Glutamatergic neuron (in vitro differentiated cells): ENCODE measurements around the gene RBBP8NL. TPM values are rescaled to one million over a fixed set of nuclear protein-coding genes. Genes with fewer than 3 reads are reported as not detected.

Experiments
- DNase-seq: peaks from one replicate; pipeline ENCODE4 v3.0.0; 2022
- H3K27ac Mint-ChIP-seq: one replicate; pipeline ENCODE4 v1.8.0; 2020; ENCODE audit warnings: mild to moderate bottlenecking, mixed read lengths, inconsistent platforms; ENCODE audit not compliant: unreplicated experiment
- H3K27me3 Mint-ChIP-seq: one replicate; pipeline ENCODE4 v1.8.0; 2020; ENCODE audit warnings: mild to moderate bottlenecking, moderate library complexity, mixed read lengths, inconsistent platforms; ENCODE audit not compliant: unreplicated experiment
- H3K36me3 Mint-ChIP-seq: one replicate; pipeline ENCODE4 v1.8.0; 2020; ENCODE audit warnings: mild to moderate bottlenecking, mixed read lengths, inconsistent platforms; ENCODE audit not compliant: unreplicated experiment
- H3K4me1 Mint-ChIP-seq: one replicate; pipeline ENCODE4 v1.8.0; 2020; ENCODE audit warnings: mild to moderate bottlenecking, low read depth, mixed read lengths, inconsistent platforms; ENCODE audit not compliant: unreplicated experiment
- H3K4me3 Mint-ChIP-seq: one replicate; pipeline ENCODE4 v1.8.0; 2020; ENCODE audit warnings: mild to moderate bottlenecking, mixed read lengths, inconsistent platforms; ENCODE audit not compliant: unreplicated experiment
- H3K9me3 Mint-ChIP-seq: one replicate; pipeline ENCODE4 v1.8.0; 2020; ENCODE audit warnings: mild to moderate bottlenecking, moderate library complexity, mixed read lengths, inconsistent platforms; ENCODE audit not compliant: unreplicated experiment
- total RNA-seq: library from RNA; stranded (reverse); fragmentation: NEBNext Ultra II Directional; extraction: Animal tissue kit (Norgen Biotek cat#: 25700); gene quantifications from one replicate; pipeline ENCODE4 v1.2.1, GENCODE V29; 2021; ENCODE audit not compliant: unreplicated experiment
- TF ChIP-seq, protein P1 (sequence below): fragments of 200-600 bp; sonication (generic); IDR thresholded peaks from one replicate; pipeline ENCODE4 v1.5.0; 2021; ENCODE audit not compliant: partially characterized antibody, unreplicated experiment

Gene RBBP8NL
- total RNA-seq, 1 donor from 2014 or later: not detected

DNA sequence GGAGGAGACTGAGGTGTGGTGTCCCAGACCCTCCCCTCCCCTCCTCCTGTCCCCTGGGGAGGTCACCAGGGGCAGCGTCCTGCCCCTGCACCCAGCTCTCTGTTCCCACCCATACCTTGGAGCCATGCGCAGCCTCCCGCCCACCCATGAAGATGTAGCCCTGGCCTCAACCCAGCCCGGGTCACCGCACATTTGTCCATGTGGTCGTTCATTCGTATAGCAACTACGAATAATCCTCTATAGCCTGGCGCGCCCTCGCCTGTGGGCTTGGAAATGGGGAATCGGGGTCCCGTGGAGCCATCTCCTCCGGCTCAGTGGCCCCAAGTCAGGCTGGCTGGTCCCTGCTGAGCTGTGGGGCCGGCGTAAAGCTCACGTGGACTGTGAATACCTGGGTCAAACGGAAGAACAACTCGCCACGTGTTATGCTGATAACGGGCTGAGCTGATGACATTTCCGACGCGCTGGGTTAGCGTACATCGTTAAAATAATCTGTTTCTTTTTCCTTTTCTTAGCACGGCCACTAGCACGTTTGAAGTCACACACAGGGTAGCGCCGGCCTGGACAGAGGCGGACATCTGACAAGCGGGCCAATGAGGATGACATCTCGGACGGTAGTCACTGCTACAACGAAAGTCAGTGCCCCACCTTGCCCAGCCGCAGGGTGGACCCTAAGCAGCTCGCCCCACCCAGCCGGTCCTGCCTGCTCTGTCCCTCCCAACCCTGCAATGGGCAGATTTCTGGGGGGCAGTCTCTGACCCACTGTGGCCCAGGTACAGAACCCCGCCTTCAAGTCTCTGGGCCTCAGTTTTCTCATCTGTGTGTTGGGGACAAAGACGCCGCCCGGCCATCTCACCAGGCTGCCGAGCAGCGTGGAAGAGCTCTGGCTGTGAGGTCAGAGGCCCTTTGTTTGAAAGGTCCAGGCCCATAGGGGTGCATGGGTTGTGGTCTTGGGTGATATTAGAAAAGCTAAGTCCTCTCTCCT, 19.8 kb upstream of the RBBP8NL start:
- DNase-seq: no peak
- Mint-ChIP-seq H3K9me3 (peaks cover 9% of the 10 kb centered on the region), H3K27me3 (peaks cover 6% of the 10 kb centered on the region), H3K4me3 (no peak overlapping the region), H3K4me1 (no peaks in the 10 kb centered on the region), H3K36me3 (no peaks in the 10 kb centered on the region), H3K27ac (no peak overlapping the region)
- TF ChIP-seq, protein P1, sequence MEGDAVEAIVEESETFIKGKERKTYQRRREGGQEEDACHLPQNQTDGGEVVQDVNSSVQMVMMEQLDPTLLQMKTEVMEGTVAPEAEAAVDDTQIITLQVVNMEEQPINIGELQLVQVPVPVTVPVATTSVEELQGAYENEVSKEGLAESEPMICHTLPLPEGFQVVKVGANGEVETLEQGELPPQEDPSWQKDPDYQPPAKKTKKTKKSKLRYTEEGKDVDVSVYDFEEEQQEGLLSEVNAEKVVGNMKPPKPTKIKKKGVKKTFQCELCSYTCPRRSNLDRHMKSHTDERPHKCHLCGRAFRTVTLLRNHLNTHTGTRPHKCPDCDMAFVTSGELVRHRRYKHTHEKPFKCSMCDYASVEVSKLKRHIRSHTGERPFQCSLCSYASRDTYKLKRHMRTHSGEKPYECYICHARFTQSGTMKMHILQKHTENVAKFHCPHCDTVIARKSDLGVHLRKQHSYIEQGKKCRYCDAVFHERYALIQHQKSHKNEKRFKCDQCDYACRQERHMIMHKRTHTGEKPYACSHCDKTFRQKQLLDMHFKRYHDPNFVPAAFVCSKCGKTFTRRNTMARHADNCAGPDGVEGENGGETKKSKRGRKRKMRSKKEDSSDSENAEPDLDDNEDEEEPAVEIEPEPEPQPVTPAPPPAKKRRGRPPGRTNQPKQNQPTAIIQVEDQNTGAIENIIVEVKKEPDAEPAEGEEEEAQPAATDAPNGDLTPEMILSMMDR: no peak

- H3K4me1 Mint-ChIP-seq: no peaks in the 10 kb centered on the region
- no peak overlapping the region for H3K27ac Mint-ChIP-seq
- no peak overlapping the region for H3K4me3 Mint-ChIP-seq
- TF ChIP-seq, protein P1: no peak
- H3K36me3 Mint-ChIP-seq: no peaks in the 10 kb centered on the region
- DNase-seq: no peak
- peaks cover 9% of the 10 kb centered on the region for H3K9me3 Mint-ChIP-seq
- H3K27me3 Mint-ChIP-seq: peaks cover 6% of the 10 kb centered on the region
These were observed 19.1 kb upstream of the RBBP8NL start for GRCh38 chr20:62446481-62446880.

DNA sequence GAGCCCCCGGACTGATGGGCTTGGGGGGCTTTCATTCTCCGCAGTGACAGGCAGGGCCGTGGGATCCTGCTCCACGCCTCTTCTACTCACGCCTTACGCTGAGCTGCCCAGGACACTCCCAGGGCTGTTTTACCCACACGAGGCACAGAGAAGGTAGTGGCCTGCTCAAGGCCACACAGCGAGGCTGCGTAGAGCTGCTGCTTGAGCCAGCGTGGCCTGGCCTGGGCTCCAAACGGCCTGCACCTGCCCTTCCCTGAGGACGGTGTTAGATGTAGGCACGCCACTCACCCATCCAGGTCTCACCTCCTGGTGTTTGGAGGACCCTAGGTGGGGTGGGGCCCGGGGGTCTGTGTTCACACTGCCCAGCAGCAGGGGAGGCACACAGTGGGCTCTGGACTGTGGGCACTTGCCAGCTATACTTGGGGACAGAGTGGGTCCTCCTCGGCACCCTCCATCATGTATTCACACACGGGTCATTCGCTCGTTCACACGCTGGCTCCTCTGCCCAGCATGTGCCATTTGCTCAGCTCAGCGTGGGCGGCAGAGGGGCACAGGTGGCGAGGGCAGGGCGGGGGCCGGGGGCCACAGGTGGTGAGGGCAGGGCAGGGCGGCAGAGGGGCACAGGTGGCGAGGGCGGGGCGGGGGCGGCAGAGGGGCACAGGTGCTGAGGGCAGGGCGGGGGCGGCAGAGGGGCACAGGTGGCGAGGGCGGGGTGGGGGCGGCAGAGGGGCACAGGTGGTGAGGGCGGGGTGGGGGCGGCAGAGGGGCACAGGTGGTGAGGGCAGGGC, 18.4 kb upstream of the RBBP8NL start:
- Mint-ChIP-seq H3K9me3 (peaks cover 11% of the 10 kb centered on the region), H3K4me1 (no peaks in the 10 kb centered on the region), H3K27ac (no peak overlapping the region), H3K4me3 (no peak overlapping the region), H3K27me3 (peaks cover 6% of the 10 kb centered on the region), H3K36me3 (no peaks in the 10 kb centered on the region)
- TF ChIP-seq, protein P1: no peak
- DNase-seq: no peak

DNA sequence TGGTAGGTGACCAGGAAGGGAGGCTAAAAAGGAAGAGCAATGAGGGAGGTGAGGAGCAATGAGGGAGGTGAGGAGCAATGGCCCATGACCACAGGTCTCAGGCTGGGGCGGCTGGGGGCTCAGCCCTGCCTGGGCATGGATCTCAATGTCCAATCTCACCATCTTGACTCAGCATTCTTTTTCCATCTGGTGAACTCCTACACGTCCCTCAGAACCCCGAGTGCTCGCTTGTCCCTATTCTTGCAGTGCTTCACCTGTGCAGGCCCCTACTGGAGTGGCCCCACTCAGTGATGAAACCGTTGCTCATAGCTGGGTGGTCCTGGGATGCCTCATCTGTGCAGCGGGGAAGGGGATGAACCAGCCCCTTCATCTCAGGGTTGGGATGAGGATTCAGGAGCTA, 16.9 kb upstream of the RBBP8NL start:
- no peaks in the 10 kb centered on the region for H3K36me3 Mint-ChIP-seq
- TF ChIP-seq, protein P1: no peak
- no peaks in the 10 kb centered on the region for H3K4me1 Mint-ChIP-seq
- no peak for DNase-seq
- H3K9me3 Mint-ChIP-seq: peaks cover 7% of the 10 kb centered on the region
- H3K27ac Mint-ChIP-seq: no peak overlapping the region
- H3K27me3 Mint-ChIP-seq: peaks cover 3% of the 10 kb centered on the region
- H3K4me3 Mint-ChIP-seq: no peak overlapping the region
